ENCODE data around the gene ITK. TPM values are rescaled to one million over a fixed set of nuclear protein-coding genes. Genes with fewer than 3 reads are reported as not detected.

ITK gene
- total RNA-seq, 1 experiment from 2014 or later: not detected

- no peak for TF ChIP-seq CTCF (IDR thresholded peaks at IDR 0.05; ENCODE audit: insufficient read depth in 1 of 2, low read depth in 1 of 2, low read length in 1 of 2, severe bottlenecking in 1 of 2, unreplicated experiment in 1 of 2)
- no peaks in the 10 kb centered on the region for H3K4me1 ChIP-seq
- intact Hi-C loops (cut with micrococcal nuclease; ENCODE audit: unreplicated experiment): no loop called here
- Mint-ChIP-seq H3K27me3 (ENCODE audit: insufficient read depth, unreplicated experiment) (no peaks in the 10 kb centered on the region), H3K4me3 (ENCODE audit: unreplicated experiment) (no peak overlapping the region), H3K27ac (ENCODE audit: unreplicated experiment) (no peak overlapping the region), H3K36me3 (ENCODE audit: insufficient read depth, unreplicated experiment) (no peaks in the 10 kb centered on the region), H3K9me3 (ENCODE audit: unreplicated experiment) (no peaks in the 10 kb centered on the region), H3K4me1 (ENCODE audit: low read depth, unreplicated experiment) (no peaks in the 10 kb centered on the region)
- no peak overlapping the region for H3K4me3 ChIP-seq (ENCODE audit: low read depth, low read length)
- ChIA-PET POLR2A (no interaction called here), CTCF (no interaction called here)
- no peaks in the 10 kb centered on the region for H3K9me3 ChIP-seq
- H3K36me3 ChIP-seq (ENCODE audit: control insufficient read depth, insufficient read depth, low read length): no peaks in the 10 kb centered on the region
- H3K27me3 ChIP-seq (replicated peaks; ENCODE audit: control insufficient read depth, insufficient read depth, low read length): no peaks in the 10 kb centered on the region
- BruUV-seq (replicated peaks): no TSS peak
- DNase-seq: no peak
Observed at GRCh38 chr5:157217289-157218024, 36.8 kb downstream of the ITK start.

- ChIA-PET CTCF (no interaction called here), POLR2A (no interaction called here)
- no peaks in the 10 kb centered on the region for H3K4me1 Mint-ChIP-seq (ENCODE audit: low read depth, unreplicated experiment)
- H3K27me3 Mint-ChIP-seq (ENCODE audit: insufficient read depth, unreplicated experiment): no peaks in the 10 kb centered on the region
- intact Hi-C loops (cut with micrococcal nuclease; ENCODE audit: unreplicated experiment): no loop called here
- BruUV-seq (replicated peaks): no TSS peak
- H3K4me3 Mint-ChIP-seq (ENCODE audit: unreplicated experiment): no peak overlapping the region
- no peaks in the 10 kb centered on the region for H3K36me3 Mint-ChIP-seq (ENCODE audit: insufficient read depth, unreplicated experiment)
- Histone ChIP-seq H3K9me3 (no peaks in the 10 kb centered on the region), H3K27me3 (replicated peaks; ENCODE audit: control insufficient read depth, insufficient read depth, low read length) (no peaks in the 10 kb centered on the region), H3K4me1 (no peaks in the 10 kb centered on the region), H3K4me3 (ENCODE audit: low read depth, low read length) (no peak overlapping the region), H3K36me3 (ENCODE audit: control insufficient read depth, insufficient read depth, low read length) (no peaks in the 10 kb centered on the region)
- no peaks in the 10 kb centered on the region for H3K9me3 Mint-ChIP-seq (ENCODE audit: unreplicated experiment)
- TF ChIP-seq CTCF (IDR thresholded peaks at IDR 0.05; ENCODE audit: insufficient read depth in 1 of 2, low read depth in 1 of 2, low read length in 1 of 2, severe bottlenecking in 1 of 2, unreplicated experiment in 1 of 2): no peak
- H3K27ac Mint-ChIP-seq (ENCODE audit: unreplicated experiment): no peak overlapping the region
- DNase-seq: no peak
Observed at GRCh38 chr5:157219491-157220271, 39.0 kb downstream of the ITK start.

- Mint-ChIP-seq H3K27ac (ENCODE audit: unreplicated experiment) (no peak overlapping the region), H3K4me3 (ENCODE audit: unreplicated experiment) (no peak overlapping the region), H3K4me1 (ENCODE audit: low read depth, unreplicated experiment) (no peaks in the 10 kb centered on the region), H3K36me3 (ENCODE audit: insufficient read depth, unreplicated experiment) (no peaks in the 10 kb centered on the region), H3K9me3 (ENCODE audit: unreplicated experiment) (no peaks in the 10 kb centered on the region), H3K27me3 (ENCODE audit: insufficient read depth, unreplicated experiment) (no peaks in the 10 kb centered on the region)
- no peaks in the 10 kb centered on the region for H3K9me3 ChIP-seq
- no peaks in the 10 kb centered on the region for H3K4me1 ChIP-seq
- DNase-seq: no peak
- H3K27me3 ChIP-seq (replicated peaks; ENCODE audit: control insufficient read depth, insufficient read depth, low read length): no peaks in the 10 kb centered on the region
- no TSS peak for BruUV-seq (replicated peaks)
- H3K4me3 ChIP-seq (ENCODE audit: low read depth, low read length): no peak overlapping the region
- no peaks in the 10 kb centered on the region for H3K36me3 ChIP-seq (ENCODE audit: control insufficient read depth, insufficient read depth, low read length)
- intact Hi-C loops (cut with micrococcal nuclease; ENCODE audit: unreplicated experiment): no loop called here
- POLR2A ChIA-PET: no interaction called here
- CTCF ChIA-PET: no interaction called here
- no peak for TF ChIP-seq CTCF (IDR thresholded peaks at IDR 0.05; ENCODE audit: insufficient read depth in 1 of 2, low read depth in 1 of 2, low read length in 1 of 2, severe bottlenecking in 1 of 2, unreplicated experiment in 1 of 2)
Observed at GRCh38 chr5:157221959-157222358, 41.3 kb downstream of the ITK start.
